Keratinocyte (primary cell): ENCODE measurements around the gene FXYD2. TPM values are rescaled to one million over a fixed set of nuclear protein-coding genes. Genes with fewer than 3 reads are reported as not detected.

ENCODE experiments used
- DNase-seq: peaks from one replicate; pipeline ENCODE4 v3.0.0-alpha.2; 2011; ENCODE audit warnings: low read depth, missing footprints, low spot score
- FAIRE-seq: peaks from 2 replicates; lab custom pipeline; 2011; peaks lifted over from hg19 to GRCh38; lab: Jason Lieb, UNC
- H2AFZ ChIP-seq: 2 replicates; pipeline ENCODE4 v1.6.0; 2012; ENCODE audit warnings: low read length, control low read depth, inconsistent platforms; ENCODE audit not compliant: control insufficient read depth
- H3K27ac ChIP-seq: 2 replicates; pipeline ENCODE4 v1.5.1; 2011; ENCODE audit warnings: low read length; ENCODE audit not compliant: control insufficient read depth, insufficient read depth
- H3K27me3 ChIP-seq: 3 replicates; pipeline ENCODE4 v1.6.0; 2011; ENCODE audit warnings: low read length; ENCODE audit not compliant: control insufficient read depth, insufficient read depth; ENCODE audit errors: extremely low read depth
- H3K36me3 ChIP-seq, 2 experiments: 2 replicates in 1 of 2; 3 replicates in 1 of 2; pipeline ENCODE4 v1.5.1; 2011; ENCODE audit warnings: low read length in 2 of 2, mild to moderate bottlenecking in 1 of 2; ENCODE audit not compliant: control insufficient read depth in 2 of 2, insufficient read depth in 2 of 2; ENCODE audit errors: extremely low read depth in 1 of 2
- H3K4me1 ChIP-seq: 3 replicates; pipeline ENCODE4 v1.5.1; 2011; ENCODE audit warnings: low read length; ENCODE audit not compliant: control insufficient read depth, insufficient read depth; ENCODE audit errors: extremely low read depth
- H3K4me2 ChIP-seq: 3 replicates; pipeline ENCODE4 v1.6.0; 2011; ENCODE audit warnings: low read depth, low read length; ENCODE audit not compliant: control insufficient read depth, insufficient read depth; ENCODE audit errors: extremely low read depth
- H3K4me3 ChIP-seq, 3 experiments: fragments of 200-600 bp in 1 of 3; sonication (generic) in 1 of 3; 2 replicates in 2 of 3; 3 replicates in 1 of 3; pipeline ENCODE4 v1.5.1; 2011 to 2016; ENCODE audit warnings: low read length in 3 of 3, mild to moderate bottlenecking in 3 of 3, control low read depth in 2 of 3, inconsistent platforms in 1 of 3, low read depth in 1 of 3, mixed read lengths in 1 of 3, mixed run types in 1 of 3, moderate library complexity in 1 of 3; ENCODE audit not compliant: control insufficient read depth in 2 of 3, insufficient read depth in 2 of 3; ENCODE audit errors: extremely low read depth in 1 of 3
- H3K79me2 ChIP-seq: 2 replicates; pipeline ENCODE4 v1.6.0; 2012; ENCODE audit warnings: low read length; ENCODE audit not compliant: control insufficient read depth, insufficient read depth
- H3K9ac ChIP-seq: 3 replicates; pipeline ENCODE4 v1.6.0; 2011; ENCODE audit warnings: low read length; ENCODE audit not compliant: control insufficient read depth, insufficient read depth; ENCODE audit errors: extremely low read depth
- H3K9me1 ChIP-seq: 3 replicates; pipeline ENCODE4 v1.6.0; 2011; ENCODE audit warnings: low read length; ENCODE audit not compliant: control insufficient read depth, insufficient read depth; ENCODE audit errors: extremely low read depth
- H3K9me3 ChIP-seq: 2 replicates; pipeline ENCODE4 v1.5.1; 2012; ENCODE audit warnings: low read depth, low read length; ENCODE audit not compliant: control insufficient read depth
- H4K20me1 ChIP-seq: 3 replicates; pipeline ENCODE4 v1.6.0; 2011; ENCODE audit warnings: low read length; ENCODE audit not compliant: control insufficient read depth, insufficient read depth; ENCODE audit errors: extremely low read depth
- CTCF ChIP-seq, 3 experiments: IDR thresholded peaks in 1 of 3; conservative IDR thresholded peaks in 1 of 3; optimal IDR thresholded peaks in 1 of 3; 2 replicates in 2 of 3; 3 replicates in 1 of 3; pipeline versions ENCODE3 to v1.5.1; 2011; ENCODE audit warnings: low read length in 3 of 3, mild to moderate bottlenecking in 3 of 3, moderate library complexity in 2 of 3, control low read depth in 1 of 3, inconsistent platforms in 1 of 3; ENCODE audit not compliant: insufficient read depth in 2 of 3; ENCODE audit errors: extremely low read depth in 1 of 3
- EZH2 ChIP-seq: IDR thresholded peaks from one replicate; pipeline ENCODE4 v1.6.1; 2012; ENCODE audit warnings: inconsistent platforms, mild to moderate bottlenecking, low read length, moderate library complexity
- dilution Hi-C: fragments of 300-500 bp; cut with MboI; formaldehyde crosslinking; loops from one replicate; pipeline ENCODE4 v1.7.0; 2020; ENCODE audit warnings: low sequenced_read_pairs; ENCODE audit not compliant: extremely low pct_ligation_motif_present
- polyA plus RNA-seq, 5 experiments: library from polyadenylated mRNA; depleted of rRNA in 3 of 5; stranded (reverse) in 3 of 5; stranded (forward) in 1 of 5; unstranded in 1 of 5; fragments of >200 nt; gene quantifications; 1 replicate in 1 of 5; 2 replicates in 3 of 5; 3 replicates in 1 of 5; pipeline versions ENCODE4 v1.2.1 to v1.2.3, GENCODE V29; 2011 to 2012; ENCODE audit warnings: missing spikeins in 2 of 5, low read depth in 1 of 5, low replicate concordance in 1 of 5

Gene FXYD2
- polyA plus RNA-seq, 1 donor (not counting 4 experiments of a cell fraction or from before 2014, with no cell fraction given) = not detected

- no peaks in the 10 kb centered on the region for H3K9me1 ChIP-seq
- H3K27ac ChIP-seq = no peak overlapping the region
- FAIRE-seq (no peak), DNase-seq (no peak)
- H3K9me3 ChIP-seq = no peaks in the 10 kb centered on the region
- H3K27me3 ChIP-seq = peaks cover 25% of the 10 kb centered on the region
- dilution Hi-C loops = no loop called here
- peaks cover 13% of the 10 kb centered on the region for H3K4me1 ChIP-seq
- H3K36me3 ChIP-seq = no peaks in the 10 kb centered on the region
- H3K9ac ChIP-seq = no peak overlapping the region
- no peak overlapping the region for H3K4me2 ChIP-seq
- no peaks in the 10 kb centered on the region for H3K79me2 ChIP-seq
- H4K20me1 ChIP-seq = no peaks in the 10 kb centered on the region
- H3K4me3 ChIP-seq = no peak overlapping the region
- H2AFZ ChIP-seq = no peak overlapping the region
- TF ChIP-seq CTCF (optimal IDR thresholded peaks at IDR 0.05 in 1 of 3, IDR thresholded peaks at IDR 0.05 in 1 of 3, conservative IDR thresholded peaks at IDR 0.05 in 1 of 3; ENCODE audit: extremely low read depth in 1 of 3, insufficient read depth in 2 of 3, low read length in 3 of 3) = no peak
These were observed 8.0 kb upstream of the FXYD2 start for GRCh38 chr11:117832511-117832910.

GRCh38 chr11:117831661-117832415 is 7.3 kb upstream of the FXYD2 start:
- TF ChIP-seq CTCF (optimal IDR thresholded peaks at IDR 0.05 in 1 of 3, IDR thresholded peaks at IDR 0.05 in 1 of 3, conservative IDR thresholded peaks at IDR 0.05 in 1 of 3; ENCODE audit: extremely low read depth in 1 of 3, insufficient read depth in 2 of 3, low read length in 3 of 3) = no peak
- no peak for TF ChIP-seq EZH2
- H3K36me3 ChIP-seq = no peaks in the 10 kb centered on the region
- no peak overlapping the region for H3K4me2 ChIP-seq
- no peak overlapping the region for H3K27ac ChIP-seq
- dilution Hi-C loops = no loop called here
- H3K27me3 ChIP-seq = peaks cover 19% of the 10 kb centered on the region
- DNase-seq (no peak), FAIRE-seq (no peak)
- no peaks in the 10 kb centered on the region for H3K9me1 ChIP-seq
- peaks cover 13% of the 10 kb centered on the region for H3K4me1 ChIP-seq
- H3K4me3 ChIP-seq = no peak overlapping the region
- no peaks in the 10 kb centered on the region for H3K9me3 ChIP-seq
- H2AFZ ChIP-seq = no peak overlapping the region
- H4K20me1 ChIP-seq = no peaks in the 10 kb centered on the region
- H3K9ac ChIP-seq = no peak overlapping the region
- no peaks in the 10 kb centered on the region for H3K79me2 ChIP-seq
